Activated CD4-positive, CD25-positive, alpha-beta regulatory T cell treated with anti-CD3 and anti-CD28 coated beads, Interleukin-2, amount 50 U/mL, for 16 hours (primary cell): ENCODE data around the gene COPS9.

ENCODE experiments used
- DNase-seq: peaks from one replicate; pipeline ENCODE4 v3.0.0-alpha.2; 2020; ENCODE audit warnings: low read depth, low spot score

Gene COPS9

GRCh38 chr2:240147911-240148587, 11.9 kb upstream of the COPS9 start:
- no peak for DNase-seq

GRCh38 chr2:240147382-240147781, 11.3 kb upstream of the COPS9 start:
- no peak for DNase-seq

GRCh38 chr2:240146627-240147278, 10.6 kb upstream of the COPS9 start:
- DNase-seq = no peak

- DNase-seq = no peak
These were observed 10.0 kb upstream of the COPS9 start for GRCh38 chr2:240146141-240146561.

- no peak for DNase-seq
These were observed 9.4 kb upstream of the COPS9 start for GRCh38 chr2:240145461-240145860.

- no peak for DNase-seq
These were observed 8.7 kb upstream of the COPS9 start for GRCh38 chr2:240144649-240145261.

GRCh38 chr2:240143801-240144648, 7.9 kb upstream of the COPS9 start:
- peak; percentile 62 for DNase-seq

- DNase-seq = no peak
These were observed 7.2 kb upstream of the COPS9 start for GRCh38 chr2:240143276-240143675.

- DNase-seq = no peak
These were observed 6.8 kb upstream of the COPS9 start for GRCh38 chr2:240142859-240143258.

GRCh38 chr2:240142256-240142775, 6.2 kb upstream of the COPS9 start:
- DNase-seq = no peak

- no peak for DNase-seq
These were observed 5.6 kb upstream of the COPS9 start for GRCh38 chr2:240141736-240142135.

- DNase-seq = no peak
These were observed 4.8 kb upstream of the COPS9 start for GRCh38 chr2:240140920-240141319.

GRCh38 chr2:240140511-240140910, 4.4 kb upstream of the COPS9 start, which contains the start of gene OTOS:
Gene OTOS, minus strand, starts transcription at chr2:240140658. Its CDS starts 332 bp downstream, at chr2:240140326.
- DNase-seq = no peak

GRCh38 chr2:240139666-240140393, 3.7 kb upstream of the COPS9 start:
- no peak for DNase-seq

- no peak for DNase-seq
These were observed 2.9 kb upstream of the COPS9 start for GRCh38 chr2:240139011-240139441.

GRCh38 chr2:240138254-240138984, 2.3 kb upstream of the COPS9 start:
- DNase-seq = no peak

GRCh38 chr2:240137596-240138253, 1.6 kb upstream of the COPS9 start:
- DNase-seq = no peak

- DNase-seq = no peak
These were observed 677 bp upstream of the COPS9 start for GRCh38 chr2:240136671-240137292.

GRCh38 chr2:240135706-240136012, 446 bp downstream of the COPS9 start:
- no peak for DNase-seq
